ENCODE results near the gene NR2F1.
"Not testable (repeated sequence)": the region's sequence is repeated elsewhere in the genome, so short reads cannot be mapped to it uniquely, and the experiment has no call there.

Gene NR2F1

DNA sequence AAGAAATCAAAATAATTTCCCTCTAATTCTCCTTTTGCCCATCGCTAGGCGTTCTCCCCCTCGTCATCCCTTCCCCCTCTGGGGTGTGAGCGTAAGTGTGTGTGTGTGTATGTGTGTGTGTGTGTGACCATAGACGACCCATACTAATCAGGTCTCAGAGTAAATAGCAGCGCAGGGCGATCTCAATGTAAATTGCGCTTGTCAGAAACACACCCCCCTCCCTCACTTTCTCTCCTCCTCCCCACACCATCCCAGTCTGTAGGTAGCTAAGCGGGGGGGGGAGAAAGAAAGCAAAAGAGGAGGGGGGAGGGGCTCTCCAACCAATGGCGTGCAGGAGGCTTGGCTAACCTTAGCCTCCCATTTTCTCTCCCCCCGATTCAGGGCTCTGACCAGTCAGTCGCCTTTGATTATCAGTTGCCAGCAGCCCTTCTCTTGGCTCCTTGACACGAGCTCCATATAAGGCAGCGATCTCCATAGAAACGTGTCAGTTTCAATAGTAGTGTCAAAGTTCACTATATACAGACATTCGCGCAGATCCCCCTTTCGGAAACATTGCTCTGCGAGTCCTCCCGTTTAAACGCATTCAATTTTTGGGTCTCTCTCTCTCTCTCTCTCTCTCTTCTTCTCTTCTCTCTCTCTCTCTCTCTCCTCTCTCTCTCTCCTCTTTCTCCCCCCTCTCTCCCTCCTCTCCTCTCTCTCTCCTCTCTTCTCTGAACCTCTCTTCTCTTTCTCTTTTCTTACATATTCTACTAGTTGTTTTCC, at the start of gene NR2F1:
Gene NR2F1 (plus strand): TSS at position 546 of the 762 bp plus-strand sequence. CDS start 1,802 bp downstream, outside the sequence.
- peak within 1 kb of the TSS; percentile 13 for H3K4me3 ChIP-seq (ENCODE audit: low read depth, low read length)

DNA sequence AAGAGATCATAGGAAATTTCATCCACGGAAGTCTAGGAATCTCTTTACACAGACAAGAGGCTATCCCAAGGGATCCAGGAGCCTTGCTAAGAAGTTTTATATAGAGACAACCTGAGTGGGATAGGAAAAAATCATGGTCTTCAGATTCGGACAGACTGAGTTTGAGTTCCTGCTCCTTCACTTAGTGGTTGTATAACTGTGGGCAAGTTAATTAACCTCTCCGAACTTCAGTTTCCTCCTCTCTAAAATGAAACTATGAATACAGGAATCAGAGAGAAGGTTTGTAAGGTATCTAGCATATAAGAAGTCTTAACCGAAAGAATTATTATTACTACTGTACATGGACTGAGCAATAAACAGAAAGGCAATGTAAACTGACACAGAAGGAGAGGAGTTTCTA, 37.1 kb upstream of the NR2F1 start:
- no peak overlapping the region for H3K4me3 ChIP-seq (ENCODE audit: low read depth, low read length)

DNA sequence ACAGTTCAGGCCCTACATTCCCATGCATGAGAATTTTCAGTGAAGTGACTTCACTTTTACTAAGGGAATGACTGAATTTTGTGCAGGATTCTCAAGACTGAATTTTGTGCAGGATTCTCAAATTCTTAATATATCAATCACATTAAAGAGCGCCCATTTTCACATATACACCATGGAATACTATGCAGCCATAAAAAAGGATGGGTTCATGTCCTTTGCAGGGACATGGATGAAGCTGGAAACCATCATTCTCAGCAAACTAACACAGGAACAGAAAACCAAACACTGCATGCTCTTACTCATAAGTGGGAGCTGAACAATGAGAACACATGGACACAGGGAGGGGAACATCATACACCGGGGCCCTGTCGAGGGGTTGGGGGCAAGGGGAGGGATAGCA, 33.4 kb upstream of the NR2F1 start:
- not testable (repeated sequence) for H3K4me3 ChIP-seq (ENCODE audit: low read depth, low read length)

DNA sequence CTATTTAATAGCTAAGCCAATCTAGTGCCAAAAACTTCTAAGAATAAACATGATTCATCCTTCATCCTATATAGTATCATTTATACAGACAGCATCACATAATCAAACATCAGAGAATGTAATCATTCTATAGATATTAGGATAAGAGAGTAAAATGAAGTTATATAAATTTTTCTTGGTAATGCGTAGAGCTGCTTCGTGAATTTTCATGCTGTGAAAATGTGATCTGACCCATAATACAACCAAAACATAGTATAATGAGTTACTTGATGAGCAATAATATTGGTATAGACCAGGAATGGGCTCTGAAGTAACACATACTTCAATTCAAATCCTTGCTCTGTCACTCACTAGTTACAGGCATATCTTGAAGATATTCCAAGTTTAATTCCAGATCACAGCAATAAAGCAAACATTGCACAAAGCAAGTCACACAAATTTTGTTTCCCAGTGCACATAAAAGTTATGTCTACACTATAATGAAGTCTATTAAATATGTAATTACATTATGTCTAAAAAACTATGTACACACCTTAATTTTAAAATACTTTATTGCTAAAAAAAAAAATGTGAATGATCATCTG, 25.9 kb upstream of the NR2F1 start:
- no peak overlapping the region for H3K4me3 ChIP-seq (ENCODE audit: low read depth, low read length)

DNA sequence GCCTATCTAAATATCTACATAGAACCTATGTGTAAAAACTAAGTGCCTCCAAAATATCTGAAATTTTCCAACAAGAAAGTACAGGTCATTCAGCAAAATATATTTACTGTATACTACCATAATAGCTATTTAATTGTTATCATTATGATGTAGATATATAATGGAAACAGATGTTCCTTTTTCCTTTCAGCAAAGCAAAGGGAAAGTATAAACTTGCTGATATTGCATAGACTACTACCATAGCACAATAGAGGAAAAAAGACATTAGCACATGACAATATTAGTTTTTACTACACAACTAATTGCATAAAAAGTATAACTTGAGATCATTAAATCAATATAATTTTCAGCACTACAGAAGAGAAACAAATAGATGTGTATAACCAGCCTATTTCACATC, 16.9 kb upstream of the NR2F1 start:
- H3K4me3 ChIP-seq (ENCODE audit: low read depth, low read length): no peak overlapping the region

DNA sequence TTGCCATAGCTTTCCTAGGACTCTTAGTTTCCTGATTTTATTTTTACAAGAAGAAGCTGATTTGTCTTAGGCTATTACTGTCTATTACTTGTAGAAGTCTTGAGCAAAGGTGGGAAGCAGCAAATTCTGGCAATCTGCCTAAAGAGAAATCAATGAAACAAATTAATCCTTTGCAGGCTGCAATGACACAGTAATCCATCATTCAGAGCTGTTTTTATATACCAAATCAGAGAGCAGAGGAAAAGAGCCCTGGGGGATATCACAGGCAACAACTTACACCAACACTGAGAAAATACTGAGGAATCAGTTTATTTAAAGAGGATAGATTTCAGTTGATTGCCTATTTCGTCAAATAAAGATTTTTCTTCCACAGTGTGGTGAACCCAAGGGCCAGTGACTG, 15.6 kb upstream of the NR2F1 start:
- H3K4me3 ChIP-seq (ENCODE audit: low read depth, low read length): no peak overlapping the region

DNA sequence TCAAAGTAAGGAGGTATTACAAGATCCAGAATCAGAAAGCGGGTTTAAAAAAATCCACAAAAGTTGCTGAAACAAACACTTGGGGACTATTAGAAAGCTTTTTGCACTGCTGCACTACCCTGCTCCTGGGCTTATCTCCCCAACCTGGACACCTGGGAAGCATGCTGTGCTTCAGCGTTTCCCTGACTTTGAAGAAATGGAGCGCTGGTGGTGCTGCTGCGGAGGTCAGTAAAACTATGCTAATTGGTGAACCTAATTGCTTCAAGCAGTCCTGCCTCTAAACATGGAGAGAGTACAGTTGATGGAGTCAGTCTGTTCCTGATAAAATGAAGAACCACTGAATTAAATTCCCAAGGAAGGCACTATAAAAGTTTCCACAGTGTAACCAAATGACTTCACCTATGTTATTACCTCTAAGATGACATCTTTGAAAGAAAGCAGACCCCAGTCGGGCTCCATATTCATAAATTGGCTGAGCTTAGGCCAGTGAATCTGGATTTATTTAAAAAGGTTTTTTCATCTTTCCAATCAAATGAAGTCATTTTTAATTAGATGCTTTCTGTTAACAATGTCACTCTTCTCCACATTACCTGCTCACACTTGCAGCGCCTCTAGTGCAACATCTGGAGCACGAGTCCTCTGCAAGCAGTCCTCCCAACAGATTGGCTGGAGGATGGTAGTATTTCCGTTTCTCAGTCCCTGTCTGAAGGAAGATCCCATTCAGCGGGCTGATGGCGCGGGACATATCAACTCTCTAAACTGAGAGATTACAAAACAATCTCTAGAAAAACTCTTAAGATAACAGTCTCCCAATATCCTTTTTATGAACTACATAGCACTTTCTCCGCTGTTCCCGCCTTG, 13.5 kb upstream of the NR2F1 start:
- no peak overlapping the region for H3K4me3 ChIP-seq (ENCODE audit: low read depth, low read length)

DNA sequence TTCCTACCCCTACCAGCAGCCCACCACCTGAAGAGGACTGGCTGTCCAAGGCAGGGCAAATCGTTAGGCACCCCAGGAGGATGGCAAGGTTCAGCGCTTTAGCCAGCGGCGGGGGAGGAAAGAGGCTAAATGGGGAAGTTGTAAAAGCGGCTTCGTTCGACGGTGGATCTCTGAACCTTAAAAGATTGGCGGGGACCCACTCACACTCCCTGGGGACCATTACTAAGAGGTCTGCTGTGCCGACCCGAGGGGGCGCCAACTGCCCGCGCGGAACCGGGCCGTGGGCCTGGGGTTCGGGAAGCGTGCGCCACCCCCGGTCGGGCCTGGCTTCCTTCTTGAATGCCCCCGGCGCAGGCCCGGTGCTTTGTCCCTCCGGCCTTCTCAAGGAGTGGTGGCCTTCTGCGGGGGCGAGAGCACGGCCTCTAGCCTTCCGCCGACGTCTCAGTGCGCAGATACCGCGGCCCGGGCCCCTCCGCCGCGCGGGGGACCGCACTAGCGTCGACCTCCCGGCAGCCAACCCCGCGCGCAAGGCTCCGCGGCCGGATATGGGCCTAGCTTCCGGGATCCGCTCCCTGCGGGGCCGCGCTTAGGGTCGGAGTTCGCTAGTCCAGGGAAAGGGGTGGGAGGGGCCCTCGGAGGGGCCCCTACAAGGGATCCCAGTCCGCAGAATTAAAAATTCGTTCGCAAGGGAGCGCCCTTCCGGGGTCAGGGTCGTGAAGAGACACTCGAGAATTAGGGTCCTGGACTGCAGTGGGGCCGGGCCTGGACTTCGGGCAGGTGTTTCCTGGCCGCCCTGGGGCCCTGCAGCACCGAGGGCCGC, 12.5 kb upstream of the NR2F1 start:
- H3K4me3 ChIP-seq (ENCODE audit: low read depth, low read length): peak overlapping the region; percentile 38

DNA sequence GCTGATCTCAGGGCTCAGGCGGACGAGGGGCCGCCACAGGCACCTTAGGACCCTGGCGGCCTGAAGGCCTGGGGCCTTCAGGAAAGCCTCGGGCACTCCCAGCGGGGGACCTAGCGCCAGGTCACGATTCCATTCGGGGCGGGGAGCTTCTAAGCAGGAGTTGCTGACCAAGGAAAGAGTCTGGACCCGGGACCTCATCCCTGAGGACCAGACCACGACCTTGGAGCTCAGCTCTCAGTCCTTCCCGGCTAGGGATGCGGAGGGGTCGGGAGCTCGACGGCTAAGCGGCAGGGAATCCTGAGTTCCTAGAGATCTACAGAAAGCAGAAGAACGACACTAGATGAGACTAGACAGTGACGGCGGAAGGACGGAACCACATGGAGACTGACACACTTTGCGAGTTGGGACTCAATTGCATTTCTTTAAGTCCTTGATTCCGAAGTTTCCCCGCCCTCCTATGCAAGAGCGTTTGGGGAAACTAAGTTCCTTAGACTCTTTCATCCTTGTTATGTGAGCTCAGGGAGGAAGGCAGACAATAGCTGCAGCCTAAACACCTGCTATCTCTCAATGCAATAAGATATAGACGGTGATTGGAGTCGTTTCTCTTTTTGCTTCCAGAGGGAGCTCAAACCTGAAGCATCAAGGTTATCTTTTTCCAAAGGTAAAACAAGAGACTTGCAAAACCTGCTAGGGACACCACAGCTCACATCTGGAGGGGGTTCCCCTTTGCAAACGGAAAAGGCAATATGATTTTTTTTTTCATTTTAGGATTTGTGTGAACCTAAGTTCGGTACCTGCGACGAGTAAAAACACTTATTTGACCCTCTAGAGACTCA, 11.7 kb upstream of the NR2F1 start:
- H3K4me3 ChIP-seq (ENCODE audit: low read depth, low read length): no peak overlapping the region

DNA sequence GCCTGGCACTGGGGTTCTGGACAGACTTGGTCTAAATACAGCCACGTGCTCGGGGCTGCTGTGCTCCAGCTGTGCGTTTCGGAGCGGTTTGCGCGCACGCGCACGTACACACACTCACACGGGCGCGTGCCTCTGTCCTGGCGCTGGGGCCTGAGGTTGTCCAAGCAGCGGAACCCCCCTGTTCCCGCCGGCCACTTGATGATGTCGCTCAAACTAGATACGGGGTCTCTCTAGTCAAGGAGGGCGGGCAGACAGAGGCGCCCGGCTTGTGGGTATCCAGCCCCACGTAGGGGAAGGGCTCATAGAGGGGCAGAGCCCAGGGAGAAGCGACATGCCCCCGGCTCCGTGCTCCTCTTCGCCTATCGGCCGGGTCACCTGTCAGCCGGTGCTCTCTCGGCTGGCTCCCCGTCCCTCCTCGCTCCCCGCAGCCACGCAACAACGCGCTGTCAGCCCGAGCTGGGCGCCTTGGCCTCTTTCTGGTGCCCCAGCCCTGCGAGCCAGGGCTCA, 10.9 kb upstream of the NR2F1 start:
- no peak overlapping the region for H3K4me3 ChIP-seq (ENCODE audit: low read depth, low read length)

DNA sequence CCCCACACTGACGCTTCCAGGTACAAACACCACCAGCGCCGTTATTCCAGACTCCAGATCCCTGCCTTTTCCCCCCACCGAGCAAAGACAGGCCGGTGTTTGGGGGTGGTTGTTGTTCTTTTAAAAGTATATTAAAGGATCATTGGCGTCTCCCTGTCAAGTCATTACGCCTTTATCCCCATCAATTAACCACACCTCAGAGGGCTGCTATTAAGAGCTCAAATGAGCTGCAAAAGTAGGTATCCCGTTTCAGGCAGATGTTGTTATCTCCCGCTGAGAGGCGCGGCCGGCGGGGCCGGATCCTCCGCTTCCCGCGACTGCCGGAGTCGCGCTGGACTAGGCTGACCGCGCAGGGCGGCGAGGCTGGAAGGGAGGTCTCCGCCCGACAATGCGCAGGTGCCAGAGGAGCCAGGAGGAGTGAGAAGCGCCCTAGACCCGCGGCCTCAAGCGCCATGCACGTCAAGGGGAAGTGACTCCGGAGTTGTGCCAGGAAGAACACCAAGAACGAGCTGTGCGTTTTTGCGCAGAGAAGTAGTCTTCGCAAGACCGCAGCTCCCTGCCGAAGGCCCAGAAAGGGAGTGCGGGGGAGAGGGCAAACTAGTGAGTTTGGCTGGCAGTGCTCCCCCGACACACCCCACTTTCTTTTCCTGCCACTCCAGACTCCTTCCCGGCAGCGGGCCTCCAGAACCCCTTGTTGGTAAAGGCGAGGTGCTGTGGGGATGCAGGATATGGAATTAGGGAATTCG, 10.2 kb upstream of the NR2F1 start:
- peak overlapping the region; percentile 10 for H3K4me3 ChIP-seq (ENCODE audit: low read depth, low read length)

DNA sequence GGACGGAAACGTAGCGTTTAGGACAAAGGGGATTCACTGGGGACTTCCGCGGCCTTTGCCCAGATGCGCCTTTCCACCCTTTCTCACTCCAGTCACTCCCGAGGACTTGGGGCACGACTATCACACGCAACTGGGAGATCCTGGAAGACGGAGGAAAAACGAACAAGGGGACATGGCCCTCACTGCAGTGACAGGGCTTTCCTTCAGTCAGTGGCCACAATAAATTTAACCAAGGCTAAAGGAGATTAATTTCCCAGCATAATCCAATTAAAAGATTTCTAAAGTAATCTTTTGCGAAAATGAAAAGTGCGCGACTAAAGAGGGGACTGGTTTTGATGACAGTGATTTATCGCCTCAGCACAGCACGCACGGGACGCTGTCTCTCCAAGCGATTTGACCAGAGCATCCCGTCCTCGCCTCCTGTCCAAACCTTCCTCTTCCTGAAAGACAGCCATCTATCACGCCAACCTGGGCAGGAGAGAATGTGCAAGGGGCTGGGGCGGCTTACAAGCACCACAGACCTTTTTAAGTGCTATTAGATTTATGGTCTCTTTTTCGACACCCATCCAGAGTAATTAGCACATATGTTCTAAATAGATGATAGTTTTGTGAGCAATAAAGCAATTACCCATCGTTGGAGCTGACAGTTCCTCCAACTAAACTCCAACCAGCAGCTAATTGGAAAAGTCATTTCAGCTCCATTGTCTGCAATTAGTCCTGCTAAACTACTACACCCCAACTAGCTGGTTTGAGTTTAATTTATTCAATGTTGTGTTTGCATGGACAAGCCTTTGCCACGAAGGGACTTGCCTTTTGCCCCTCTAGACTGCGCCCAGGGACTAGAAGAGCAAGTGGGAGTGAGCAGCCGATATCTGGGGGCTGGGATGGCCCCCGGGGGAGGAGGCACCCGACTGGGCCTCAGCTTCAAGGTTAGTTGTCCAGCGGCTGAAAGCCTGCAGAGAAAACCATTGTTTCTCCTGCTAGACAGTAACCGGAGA, 9.4 kb upstream of the NR2F1 start:
- H3K4me3 ChIP-seq (ENCODE audit: low read depth, low read length): no peak overlapping the region

DNA sequence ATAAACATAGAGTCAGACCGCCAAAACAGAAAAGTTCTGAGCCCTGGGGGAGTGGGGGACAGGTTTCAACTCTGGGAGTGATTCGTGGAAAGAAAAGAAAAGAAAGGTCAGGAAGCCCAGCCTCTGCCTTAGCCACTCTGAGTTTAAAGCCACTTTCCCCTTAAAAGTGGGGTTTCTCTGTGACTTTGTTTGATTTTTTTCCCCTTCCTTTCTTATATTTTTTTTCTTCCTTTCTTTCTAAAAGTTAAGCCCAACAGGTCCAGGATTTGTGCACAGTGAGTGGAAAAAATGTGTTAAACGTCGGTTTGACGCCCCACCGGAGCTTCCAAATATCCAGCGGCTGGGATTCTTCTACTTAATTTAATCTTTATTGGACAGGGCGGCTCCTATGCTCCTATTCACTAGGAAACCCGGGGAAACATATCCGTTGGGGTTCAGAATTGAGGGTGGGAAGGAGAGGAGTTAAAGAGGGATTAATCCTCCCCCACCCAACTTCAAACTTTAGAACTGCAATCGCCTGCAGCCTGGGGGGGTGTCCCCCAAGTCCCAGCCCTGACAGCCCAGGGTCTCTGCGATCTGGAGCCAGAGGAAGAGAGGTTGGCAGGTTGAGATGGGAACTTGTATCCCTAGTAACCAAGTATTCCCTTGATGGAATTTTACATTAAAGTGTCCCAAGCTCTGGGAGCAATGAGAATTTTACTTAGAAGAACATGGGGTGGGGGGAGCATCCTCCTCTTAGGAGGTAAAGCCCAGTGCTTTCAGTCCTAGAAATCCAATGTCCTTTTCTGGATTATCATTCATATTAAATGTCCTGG, 8.3 kb upstream of the NR2F1 start:
- H3K4me3 ChIP-seq (ENCODE audit: low read depth, low read length): no peak overlapping the region

DNA sequence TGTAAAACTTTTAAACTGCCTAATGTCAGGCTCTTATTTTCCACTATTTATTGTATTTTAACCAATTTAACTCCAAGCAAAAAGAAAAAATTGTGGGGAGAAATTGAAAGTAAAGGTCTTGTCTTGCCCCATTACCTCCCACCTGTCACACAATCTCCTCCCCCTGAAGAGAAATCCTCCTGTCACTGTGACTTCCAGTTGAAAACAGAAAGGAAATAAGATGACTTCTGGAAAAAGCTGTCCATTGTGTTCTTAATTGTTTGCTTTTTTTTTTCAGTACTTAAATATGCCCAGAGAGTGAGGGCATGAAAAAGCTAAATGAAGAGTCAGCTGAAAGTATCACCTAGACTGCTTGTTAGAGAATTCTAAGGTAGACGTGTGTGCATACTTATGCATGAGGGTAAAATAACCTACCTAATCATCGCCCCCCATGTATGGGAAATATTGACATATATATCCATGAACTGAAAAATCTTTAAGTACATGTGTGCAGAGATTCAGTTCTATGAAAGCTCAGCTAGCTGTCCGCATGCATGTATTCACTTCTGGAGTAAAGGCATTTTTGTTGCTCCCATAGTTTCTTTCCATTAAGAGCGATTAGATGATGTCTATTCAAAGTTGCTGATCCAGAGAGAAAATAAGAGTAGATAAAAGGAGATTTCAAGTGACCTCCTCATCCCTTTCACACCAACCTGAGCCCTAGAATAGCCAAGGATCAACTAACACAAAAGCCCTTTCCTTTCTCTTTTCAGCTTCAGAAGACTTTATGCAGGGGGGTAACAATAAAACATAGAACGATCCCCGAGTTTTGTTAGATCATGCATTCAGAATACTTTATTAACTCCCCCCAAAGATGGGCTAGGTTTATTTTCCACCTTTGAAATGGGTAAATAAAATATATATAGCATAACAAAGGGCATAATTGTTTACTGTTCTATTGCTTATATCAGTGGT, 7.3 kb upstream of the NR2F1 start:
- H3K4me3 ChIP-seq (ENCODE audit: low read depth, low read length): no peak overlapping the region

DNA sequence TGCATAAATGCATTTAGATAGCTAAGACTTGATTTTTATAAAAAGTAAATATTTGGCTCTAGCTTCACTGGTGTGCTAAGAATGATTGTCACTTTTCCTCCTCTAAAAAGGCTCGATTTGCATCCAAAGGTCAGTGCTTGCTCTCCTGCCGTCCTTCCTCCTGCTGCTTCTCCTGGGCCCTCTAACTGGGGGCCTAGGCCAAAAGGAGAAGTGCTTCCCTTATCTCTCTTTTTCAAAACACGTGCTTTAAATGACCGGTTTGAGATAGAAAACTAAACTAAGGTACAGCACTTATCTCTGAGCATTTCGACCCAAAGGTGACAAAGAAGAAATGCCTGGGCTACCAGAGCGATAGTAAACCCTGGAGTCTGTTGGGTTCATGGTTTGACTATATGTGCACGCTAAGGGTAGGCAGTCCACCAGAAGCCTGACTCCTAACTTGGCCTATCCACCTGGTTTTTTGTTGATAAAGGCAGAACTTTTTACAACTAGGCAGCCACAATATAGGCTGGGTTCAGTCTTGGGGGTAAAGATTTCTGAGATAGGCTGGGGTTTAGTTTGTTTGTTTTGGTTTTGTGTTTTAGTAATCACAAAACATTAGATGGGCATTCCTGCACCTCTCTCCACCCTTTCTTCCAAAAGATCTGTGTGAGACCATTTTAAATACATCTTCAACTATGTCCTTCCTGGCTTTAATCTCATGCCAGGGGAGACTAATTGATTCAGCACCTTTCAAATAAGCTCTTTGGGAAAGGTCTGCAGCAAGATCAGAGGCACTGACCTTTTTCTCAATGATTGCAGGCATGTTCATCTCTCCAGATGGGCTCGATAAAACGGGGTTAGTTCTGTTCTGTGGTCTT, 5.8 kb upstream of the NR2F1 start:
- no peak overlapping the region for H3K4me3 ChIP-seq (ENCODE audit: low read depth, low read length)
